GM23248 (cell line): ENCODE results near the gene DENND2A. TPM values are rescaled to one million over a fixed set of nuclear protein-coding genes. Genes with fewer than 3 reads are reported as not detected.
A peak's percentile ranks its signal among the peaks of the same experiment; 100 is the strongest.

Source experiments
- DNase-seq: peaks from one replicate; pipeline ENCODE4 v3.0.0-alpha.2; 2015
- H2AFZ ChIP-seq: fragments of 200-600 bp; sonication (generic); 2 replicates; pipeline ENCODE4 v1.6.1; 2016; ENCODE audit warnings: antibody characterized with exemption
- H3F3A ChIP-seq: fragments of 200-600 bp; sonication (generic); 2 replicates; pipeline ENCODE4 v1.6.1; 2016; ENCODE audit warnings: mild to moderate bottlenecking, antibody characterized with exemption, mixed run types; ENCODE audit not compliant: insufficient read depth
- H3K27ac ChIP-seq: fragments of 200-600 bp; sonication (generic); 2 replicates; pipeline ENCODE4 v1.5.1; 2016; ENCODE audit warnings: mild to moderate bottlenecking
- H3K27me3 ChIP-seq: fragments of 200-600 bp; sonication (generic); replicated peaks from 2 replicates; pipeline ENCODE4 v1.6.1; 2016; ENCODE audit warnings: mild to moderate bottlenecking; ENCODE audit not compliant: insufficient read depth
- H3K36me3 ChIP-seq: fragments of 200-600 bp; sonication (generic); 2 replicates; pipeline ENCODE4 v1.6.1; 2016; ENCODE audit warnings: low read depth, mild to moderate bottlenecking
- H3K4me1 ChIP-seq: fragments of 200-600 bp; sonication (generic); 2 replicates; pipeline ENCODE4 v1.6.1; 2016; ENCODE audit warnings: mild to moderate bottlenecking; ENCODE audit not compliant: insufficient read depth
- H3K4me2 ChIP-seq: fragments of 200-600 bp; sonication (generic); one replicate; pipeline ENCODE4 v1.6.1; 2016; ENCODE audit warnings: mild to moderate bottlenecking; ENCODE audit not compliant: unreplicated experiment
- H3K4me3 ChIP-seq: fragments of 200-600 bp; sonication (generic); 2 replicates; pipeline ENCODE4 v1.5.1; 2016; ENCODE audit warnings: mild to moderate bottlenecking
- H3K79me2 ChIP-seq: fragments of 200-600 bp; sonication (generic); 2 replicates; pipeline ENCODE4 v1.6.1; 2016; ENCODE audit warnings: mild to moderate bottlenecking; ENCODE audit not compliant: insufficient read depth
- H3K9ac ChIP-seq: fragments of 200-600 bp; sonication (generic); 2 replicates; pipeline ENCODE4 v1.6.1; 2016; ENCODE audit warnings: mild to moderate bottlenecking
- H3K9me2 ChIP-seq: fragments of 200-600 bp; sonication (generic); 2 replicates; pipeline ENCODE4 v1.6.1; 2016; ENCODE audit warnings: mixed run types, mild to moderate bottlenecking, moderate library complexity; ENCODE audit not compliant: insufficient read depth
- H3K9me3 ChIP-seq: fragments of 200-600 bp; sonication (generic); one replicate; pipeline ENCODE4 v1.6.1; 2017; ENCODE audit warnings: low read depth
- H4K20me1 ChIP-seq: fragments of 200-600 bp; sonication (generic); 2 replicates; pipeline ENCODE4 v1.6.0; 2016; ENCODE audit not compliant: insufficient read depth
- EZH2 ChIP-seq: fragments of 200-600 bp; sonication (generic); IDR thresholded peaks from 2 replicates; pipeline ENCODE4 v1.6.1; 2018; ENCODE audit warnings: antibody characterized with exemption, mild to moderate bottlenecking; ENCODE audit not compliant: insufficient read depth, poor library complexity, severe bottlenecking
- EZH2phosphoT487 ChIP-seq: fragments of 200-600 bp; sonication (generic); IDR thresholded peaks from 2 replicates; pipeline ENCODE4 v1.6.1; 2018; ENCODE audit warnings: antibody characterized with exemption, moderate library complexity, mild to moderate bottlenecking, low read depth; ENCODE audit not compliant: insufficient read depth
- WGBS, 2 experiments: methylation state at CpG; one replicate each; pipeline ENCODE4 v1.1.6; 2015 to 2017; ENCODE audit warnings: low lambda C conversion rate in 2 of 2, low coverage in 1 of 2; ENCODE audit errors: missing lambda C conversion rate in 2 of 2; 5-methylcytosine and 5-hydroxymethylcytosine counted together
- in situ Hi-C: fragments of 300-500 bp; cut with MboI; formaldehyde crosslinking; loops from 2 replicates; pipeline ENCODE4 v1.15.0; 2020
- polyA plus RNA-seq: library from polyadenylated mRNA; unstranded; fragments of >200 nt; fragmentation: Nextera tagmentation; extraction: Ambion mirVana; gene quantifications from 2 replicates; pipeline ENCODE4 v1.2.1, GENCODE V29; 2016
- total RNA-seq: library from RNA; depleted of rRNA; stranded (reverse); fragments of >200 nt; shearing (Covaris generic); gene quantifications from 2 replicates; pipeline ENCODE4 v1.2.3, GENCODE V29; 2014

The DENND2A gene
- total and polyA plus RNA-seq, 2 experiments from 2014 or later = 0.78 to 2.2 TPM

- in situ Hi-C loops = no loop called here
Measured at GRCh38 chr7:140546947-140547346, 93.7 kb downstream of the DENND2A start.

DNA sequence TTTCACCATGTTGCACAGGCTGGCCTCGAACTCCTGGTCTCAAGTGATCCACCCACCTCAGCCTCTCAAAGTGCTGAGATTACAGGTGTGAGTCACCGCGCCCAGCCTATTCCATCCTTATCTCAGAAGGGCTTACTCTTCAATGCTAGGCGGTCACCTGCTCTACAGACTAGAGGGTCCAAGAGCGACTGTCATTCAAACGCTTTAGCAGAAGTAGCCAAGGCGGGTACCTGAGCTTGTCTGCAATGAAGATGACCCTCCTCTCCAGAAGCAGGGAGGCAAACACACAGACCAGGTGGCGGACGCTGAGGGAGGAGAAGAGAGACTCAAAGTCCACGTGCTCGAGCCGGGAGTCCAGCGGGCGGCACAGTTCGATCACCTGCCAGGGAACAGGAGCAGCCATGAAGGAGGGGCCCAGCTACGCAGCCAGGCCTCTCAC is 96.2 kb downstream of the DENND2A start:
- 86 to 89% methylated on average over 14 to 16 of the region's 16 CpGs for WGBS, 2 experiments

More at GRCh38 chr7:140546947-140547346, 93.7 kb downstream of the DENND2A start:
- Histone ChIP-seq H3K4me2 (no peak overlapping the region), H3K36me3 (no peaks in the 10 kb centered on the region), H4K20me1 (no peaks in the 10 kb centered on the region), H3K4me1 (peaks cover 9% of the 10 kb centered on the region), H3K9me3 (no peaks in the 10 kb centered on the region), H3K79me2 (no peaks in the 10 kb centered on the region), H3F3A (peaks cover 11% of the 10 kb centered on the region), H3K9ac (no peak overlapping the region), H2AFZ (no peak overlapping the region), H3K4me3 (no peak overlapping the region), H3K9me2 (no peaks in the 10 kb centered on the region), H3K27ac (no peak overlapping the region), H3K27me3 (no peaks in the 10 kb centered on the region)
- TF ChIP-seq EZH2 (no peak), EZH2phosphoT487 (no peak)
- WGBS, 2 experiments = 100% methylated on average over 1 of the region's 1 CpG
- DNase-seq = no peak

GRCh38 chr7:140542228-140542603 is 98.4 kb downstream of the DENND2A start:
- H2AFZ ChIP-seq = peak overlapping the region; percentile 68
- H4K20me1 ChIP-seq = no peaks in the 10 kb centered on the region
- peak overlapping the region; percentile 71 for H3K9ac ChIP-seq
- peaks cover 21% of the 10 kb centered on the region for H3F3A ChIP-seq
- in situ Hi-C loops = no loop called here
- no peaks in the 10 kb centered on the region for H3K36me3 ChIP-seq
- DNase-seq = peak; percentile 84
- H3K4me3 ChIP-seq = peak overlapping the region; percentile 56
- peak overlapping the region; percentile 77 for H3K4me2 ChIP-seq
- peak overlapping the region; percentile 86 for H3K27ac ChIP-seq
- no peaks in the 10 kb centered on the region for H3K9me3 ChIP-seq
- H3K4me1 ChIP-seq = peaks cover 21% of the 10 kb centered on the region
- H3K9me2 ChIP-seq = no peaks in the 10 kb centered on the region
- H3K79me2 ChIP-seq = no peaks in the 10 kb centered on the region
- 7 to 12% methylated on average over 7 of the region's 7 CpGs for WGBS, 2 experiments
- no peak for TF ChIP-seq EZH2phosphoT487
- no peak for TF ChIP-seq EZH2
- no peaks in the 10 kb centered on the region for H3K27me3 ChIP-seq

More for the DNA sequence above, 96.2 kb downstream of the DENND2A start:
- TF ChIP-seq EZH2phosphoT487 (no peak), EZH2 (no peak)
- Histone ChIP-seq H3K9me3 (no peaks in the 10 kb centered on the region), H3K27ac (no peak overlapping the region), H3K9ac (no peak overlapping the region), H3K27me3 (no peaks in the 10 kb centered on the region), H3K4me3 (no peak overlapping the region), H3K9me2 (no peaks in the 10 kb centered on the region), H4K20me1 (no peaks in the 10 kb centered on the region), H2AFZ (no peak overlapping the region), H3K36me3 (no peaks in the 10 kb centered on the region), H3K79me2 (no peaks in the 10 kb centered on the region), H3K4me1 (peaks cover 21% of the 10 kb centered on the region), H3K4me2 (no peak overlapping the region), H3F3A (peaks cover 21% of the 10 kb centered on the region)
- DNase-seq = no peak
- in situ Hi-C loops = no loop called here

GRCh38 chr7:140541513-140542227 is 98.9 kb downstream of the DENND2A start:
- in situ Hi-C loops = no loop called here
- peak overlapping the region; percentile 77 for H3K4me2 ChIP-seq

More at GRCh38 chr7:140541513-140542227, 98.9 kb downstream of the DENND2A start:
- no peaks in the 10 kb centered on the region for H3K79me2 ChIP-seq
- TF ChIP-seq EZH2 = no peak
- TF ChIP-seq EZH2phosphoT487 = no peak
- no peaks in the 10 kb centered on the region for H3K36me3 ChIP-seq
- H3K9ac ChIP-seq = peak overlapping the region; percentile 71
- peak overlapping the region; percentile 86 for H3K27ac ChIP-seq
- WGBS, 2 experiments = 5 to 6% methylated on average over 17 of the region's 17 CpGs
- no peaks in the 10 kb centered on the region for H4K20me1 ChIP-seq
- no peaks in the 10 kb centered on the region for H3K9me3 ChIP-seq
- H3K9me2 ChIP-seq = no peaks in the 10 kb centered on the region
- H2AFZ ChIP-seq = peak overlapping the region; percentile 68
- peaks cover 21% of the 10 kb centered on the region for H3K4me1 ChIP-seq
- peak; percentile 94 for DNase-seq
- H3K27me3 ChIP-seq = no peaks in the 10 kb centered on the region
- peaks cover 21% of the 10 kb centered on the region for H3F3A ChIP-seq
- peak overlapping the region; percentile 56 for H3K4me3 ChIP-seq
